ENCODE data around the gene AGAP3. TPM values are rescaled to one million over a fixed set of nuclear protein-coding genes. Genes with fewer than 3 reads are reported as not detected.

AGAP3 gene
- polyA plus RNA-seq, 3 donors = 6.4 to 133 (median 6.8) TPM

- TF ChIP-seq CTCF (IDR thresholded peaks at IDR 0.05) = no peak
- 95% methylated on average over 11 of the region's 13 CpGs for whole genome bisulfite sequencing (ENCODE audit: insufficient coverage)
- Mint-ChIP-seq H3K27ac (no peak overlapping the region), H3K36me3 (peaks cover 27 to 45% of the 10 kb centered on the region in 2 donors), H3K4me1 (peaks cover 16% of the 10 kb centered on the region), H3K9me3 (peaks cover 0 to 4% (median 2%) of the 10 kb centered on the region in 7 donors), H3K4me3 (peak overlapping the region in 1 of 2 donors; percentile 64), H3K27me3 (ENCODE audit: low read depth in 3 of 3) (peaks cover 22 to 32% (median 22%) of the 10 kb centered on the region in 3 donors)
- no peak for DNase-seq
- H3K36me3 ChIP-seq (replicated peaks in 1 of 2; ENCODE audit: control insufficient read depth in 1 of 2, insufficient read depth in 2 of 2, low read length in 2 of 2) = peaks cover 6 to 27% of the 10 kb centered on the region in 2 donors
- peaks cover 3 to 7% of the 10 kb centered on the region in 2 donors for H3K4me1 ChIP-seq (ENCODE audit: control insufficient read depth in 1 of 2, insufficient read depth in 2 of 2, low read length in 2 of 2)
- H3K9me3 ChIP-seq (replicated peaks in 1 of 2; ENCODE audit: control insufficient read depth in 1 of 2, insufficient read depth in 1 of 2, low read length in 2 of 2) = no peaks in the 10 kb centered on the region
- peaks cover 14% of the 10 kb centered on the region for H3K79me2 ChIP-seq (ENCODE audit: insufficient read depth, low read length)
- H3K9ac ChIP-seq (ENCODE audit: insufficient read depth, low read length, poor library complexity, severe bottlenecking) = no peak overlapping the region
- H3K4me3 ChIP-seq (replicated peaks in 1 of 3; ENCODE audit: low read depth in 2 of 3, low read length in 3 of 3) = no peak overlapping the region
- peaks cover 92% of the 10 kb centered on the region for H4K20me1 ChIP-seq (ENCODE audit: insufficient read depth, low read length)
- H3K27ac ChIP-seq (ENCODE audit: low read depth in 1 of 2, low read length in 2 of 2) = no peak overlapping the region
- no peak overlapping the region for H2AFZ ChIP-seq (ENCODE audit: insufficient read depth, low read depth, low read length, poor library complexity, severe bottlenecking)
- peaks cover 2 to 21% of the 10 kb centered on the region in 2 donors for H3K27me3 ChIP-seq (ENCODE audit: control insufficient read depth in 2 of 2, insufficient read depth in 2 of 2, low read length in 2 of 2)
- intact Hi-C loops (cut with micrococcal nuclease) = loop anchor here (5.0 to 10.0 kb wide), 6 partner anchors 36 to 219 kb away; partner anchors contain the start of gene ABCB8 (in 1 of the 2)
- no peak overlapping the region for H3K4me2 ChIP-seq (replicated peaks; ENCODE audit: extremely low read depth, low read length, poor library complexity, severe bottlenecking)
These were observed 27.3 kb downstream of the AGAP3 start for GRCh38 chr7:151113344-151114150.

DNA sequence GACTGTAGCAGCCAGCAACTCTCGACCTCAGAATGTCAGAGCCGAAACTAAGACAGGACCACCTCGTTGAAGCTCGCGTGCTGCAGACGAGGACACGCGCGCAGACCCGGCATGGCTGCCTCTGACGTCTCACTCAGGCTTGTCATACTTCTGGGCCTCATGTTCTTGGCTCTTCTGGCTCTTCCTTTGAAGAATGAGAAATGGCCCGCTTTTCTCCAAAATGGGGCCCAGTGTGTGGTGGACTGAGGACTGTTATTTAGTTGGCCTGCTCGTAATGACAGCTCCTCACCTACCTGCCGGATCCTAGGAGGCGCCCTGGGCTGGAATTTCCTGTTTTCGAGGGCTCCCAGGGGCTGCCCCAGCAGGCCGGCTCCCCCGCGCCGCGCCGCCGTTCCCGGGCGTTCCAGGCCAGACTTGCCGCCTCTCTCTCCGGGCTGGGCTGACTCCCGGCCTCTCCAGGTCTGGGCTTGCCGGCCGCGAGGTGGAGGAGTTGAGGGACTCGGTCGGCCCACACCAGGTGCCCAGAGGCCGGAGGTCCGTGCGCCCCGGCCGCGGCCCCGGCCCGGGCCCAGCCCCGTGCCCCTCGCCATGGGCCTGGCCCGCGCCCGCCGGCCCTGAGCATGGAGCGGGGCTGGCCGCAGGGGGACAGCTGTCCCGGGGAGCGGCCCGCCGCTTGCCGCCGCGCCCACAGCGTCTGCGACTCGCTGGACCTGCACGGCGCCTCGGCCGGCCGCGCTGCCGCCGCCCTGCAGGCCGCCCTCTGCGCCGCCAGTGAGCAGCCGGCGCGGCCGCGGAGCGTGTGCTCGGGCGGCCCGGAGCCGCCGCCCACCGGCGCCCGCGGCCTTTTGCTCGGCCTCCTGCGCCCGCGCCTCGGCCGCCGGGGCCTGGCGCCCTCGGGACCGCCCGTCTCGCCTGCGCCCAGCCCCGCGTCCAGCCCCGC, 28.1 kb downstream of the AGAP3 start:
- H3K4me1 ChIP-seq (ENCODE audit: control insufficient read depth in 1 of 2, insufficient read depth in 2 of 2, low read length in 2 of 2) = peaks cover 3 to 7% of the 10 kb centered on the region in 2 donors
- Mint-ChIP-seq H3K4me1 (peaks cover 12% of the 10 kb centered on the region), H3K27me3 (ENCODE audit: low read depth in 3 of 3) (peaks cover 22 to 32% (median 22%) of the 10 kb centered on the region in 3 donors), H3K4me3 (peak overlapping the region in 1 of 2 donors; percentile 64), H3K36me3 (peaks cover 36 to 52% of the 10 kb centered on the region in 2 donors), H3K9me3 (peaks cover 0 to 4% (median 2%) of the 10 kb centered on the region in 7 donors), H3K27ac (no peak overlapping the region)
- no peak overlapping the region for H3K4me3 ChIP-seq (replicated peaks in 1 of 3; ENCODE audit: low read depth in 2 of 3, low read length in 3 of 3)
- no peak overlapping the region for H3K27ac ChIP-seq (ENCODE audit: low read depth in 1 of 2, low read length in 2 of 2)
- H3K36me3 ChIP-seq (replicated peaks in 1 of 2; ENCODE audit: control insufficient read depth in 1 of 2, insufficient read depth in 2 of 2, low read length in 2 of 2) = peaks cover 13 to 36% of the 10 kb centered on the region in 2 donors
- no peak overlapping the region for H2AFZ ChIP-seq (ENCODE audit: insufficient read depth, low read depth, low read length, poor library complexity, severe bottlenecking)
- peaks cover 92% of the 10 kb centered on the region for H4K20me1 ChIP-seq (ENCODE audit: insufficient read depth, low read length)
- H3K9ac ChIP-seq (ENCODE audit: insufficient read depth, low read length, poor library complexity, severe bottlenecking) = no peak overlapping the region
- H3K27me3 ChIP-seq (ENCODE audit: control insufficient read depth in 2 of 2, insufficient read depth in 2 of 2, low read length in 2 of 2) = peaks cover 2 to 21% of the 10 kb centered on the region in 2 donors
- no peak overlapping the region for H3K4me2 ChIP-seq (replicated peaks; ENCODE audit: extremely low read depth, low read length, poor library complexity, severe bottlenecking)
- WGBS (ENCODE audit: insufficient coverage) = 38% methylated on average over 101 of the region's 101 CpGs
- peaks cover 14% of the 10 kb centered on the region for H3K79me2 ChIP-seq (ENCODE audit: insufficient read depth, low read length)
- no peak for DNase-seq
- H3K9me3 ChIP-seq (replicated peaks in 1 of 2; ENCODE audit: control insufficient read depth in 1 of 2, insufficient read depth in 1 of 2, low read length in 2 of 2) = no peaks in the 10 kb centered on the region
- no peak for TF ChIP-seq CTCF (IDR thresholded peaks at IDR 0.05)
- intact Hi-C loops (cut with micrococcal nuclease) = loop anchor here (5.0 to 10.0 kb wide), 6 partner anchors 37 to 220 kb away; partner anchors contain the start of gene ABCB8 (in 1 of the 2)

Data from CD14-positive monocyte (primary cell).